Measurements from ENCODE around the gene GNAS.

Gene GNAS

DNA sequence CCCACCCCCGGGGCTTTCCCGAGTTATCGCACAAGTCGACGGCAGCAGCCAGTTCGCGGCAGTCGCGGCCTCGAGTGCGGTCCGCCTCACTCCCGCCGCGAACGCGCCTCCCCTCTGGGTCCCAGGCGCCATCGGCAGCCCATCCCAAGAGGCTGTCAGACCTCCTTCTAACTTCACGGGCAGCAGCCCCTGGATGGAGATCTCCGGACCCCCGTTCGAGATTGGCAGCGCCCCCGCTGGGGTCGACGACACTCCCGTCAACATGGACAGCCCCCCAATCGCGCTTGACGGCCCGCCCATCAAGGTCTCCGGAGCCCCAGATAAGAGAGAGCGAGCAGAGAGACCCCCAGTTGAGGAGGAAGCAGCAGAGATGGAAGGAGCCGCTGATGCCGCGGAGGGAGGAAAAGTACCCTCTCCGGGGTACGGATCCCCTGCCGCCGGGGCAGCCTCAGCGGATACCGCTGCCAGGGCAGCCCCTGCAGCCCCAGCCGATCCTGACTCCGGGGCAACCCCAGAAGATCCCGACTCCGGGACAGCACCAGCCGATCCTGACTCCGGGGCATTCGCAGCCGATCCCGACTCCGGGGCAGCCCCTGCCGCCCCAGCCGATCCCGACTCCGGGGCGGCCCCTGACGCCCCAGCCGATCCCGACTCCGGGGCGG, 1.6 kb downstream of the GNAS start:
- peak; percentile 47 for DNase-seq (ENCODE audit: low read depth, low spot score)

DNA sequence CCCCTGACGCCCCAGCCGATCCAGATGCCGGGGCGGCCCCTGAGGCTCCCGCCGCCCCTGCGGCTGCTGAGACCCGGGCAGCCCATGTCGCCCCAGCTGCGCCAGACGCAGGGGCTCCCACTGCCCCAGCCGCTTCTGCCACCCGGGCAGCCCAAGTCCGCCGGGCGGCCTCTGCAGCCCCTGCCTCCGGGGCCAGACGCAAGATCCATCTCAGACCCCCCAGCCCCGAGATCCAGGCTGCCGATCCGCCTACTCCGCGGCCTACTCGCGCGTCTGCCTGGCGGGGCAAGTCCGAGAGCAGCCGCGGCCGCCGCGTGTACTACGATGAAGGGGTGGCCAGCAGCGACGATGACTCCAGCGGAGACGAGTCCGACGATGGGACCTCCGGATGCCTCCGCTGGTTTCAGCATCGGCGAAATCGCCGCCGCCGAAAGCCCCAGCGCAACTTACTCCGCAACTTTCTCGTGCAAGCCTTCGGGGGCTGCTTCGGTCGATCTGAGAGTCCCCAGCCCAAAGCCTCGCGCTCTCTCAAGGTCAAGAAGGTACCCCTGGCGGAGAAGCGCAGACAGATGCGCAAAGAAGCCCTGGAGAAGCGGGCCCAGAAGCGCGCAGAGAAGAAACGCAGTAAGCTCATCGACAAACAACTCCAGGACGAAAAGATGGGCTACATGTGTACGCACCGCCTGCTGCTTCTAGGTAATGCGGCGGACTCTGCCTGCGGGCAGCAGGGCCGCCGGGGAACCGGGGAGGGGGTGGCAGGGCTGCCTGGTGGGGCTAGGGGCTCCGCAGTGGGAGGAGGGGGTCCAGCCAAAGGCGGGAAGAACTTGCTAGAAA, 2.3 kb downstream of the GNAS start:
- peak; percentile 57 for DNase-seq (ENCODE audit: low read depth, low spot score)

DNA sequence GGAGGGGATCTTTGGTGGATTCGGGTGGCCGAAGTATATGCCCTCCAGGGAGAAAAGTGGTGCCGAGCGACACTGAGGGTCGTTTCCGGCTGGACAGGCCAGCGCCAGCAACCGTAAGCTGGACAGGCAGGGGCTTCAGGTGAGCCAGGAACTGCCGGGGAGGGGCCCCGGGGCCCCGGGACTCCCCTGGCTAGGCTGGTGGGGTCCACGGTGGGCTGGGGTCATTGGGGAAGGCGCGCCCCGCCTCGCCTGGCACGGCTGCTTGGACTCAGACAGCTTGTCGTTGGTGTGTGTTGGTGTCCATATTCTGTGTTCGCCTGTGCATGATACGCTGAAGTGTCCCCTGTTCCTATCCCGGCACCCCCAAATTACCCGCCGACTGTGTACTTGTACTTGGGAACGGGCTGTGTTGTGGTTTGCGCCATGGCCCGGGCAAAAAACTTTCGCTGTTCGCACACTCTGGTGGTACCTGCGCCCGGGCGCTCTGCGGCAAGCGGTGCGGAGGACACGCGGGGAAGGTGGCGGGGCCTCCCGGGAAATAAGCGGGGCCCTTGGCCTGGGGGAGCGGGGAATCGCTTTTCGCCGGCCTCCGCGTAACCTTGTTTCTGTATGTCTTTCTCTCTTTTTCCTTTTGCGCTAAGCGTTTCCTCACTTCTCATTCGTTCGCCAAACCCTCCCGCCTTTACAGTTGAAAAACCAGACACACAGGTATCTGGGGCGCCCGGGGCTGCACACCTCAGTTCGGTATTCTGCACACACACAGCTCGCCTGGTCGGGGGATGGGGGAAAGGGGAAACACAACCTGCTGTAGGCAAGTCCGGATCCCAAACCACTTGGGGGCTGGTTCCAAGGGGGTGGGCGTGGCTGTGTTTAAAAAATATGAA, 3.2 kb downstream of the GNAS start:
- peak; percentile 80 for DNase-seq (ENCODE audit: low read depth, low spot score)

DNA sequence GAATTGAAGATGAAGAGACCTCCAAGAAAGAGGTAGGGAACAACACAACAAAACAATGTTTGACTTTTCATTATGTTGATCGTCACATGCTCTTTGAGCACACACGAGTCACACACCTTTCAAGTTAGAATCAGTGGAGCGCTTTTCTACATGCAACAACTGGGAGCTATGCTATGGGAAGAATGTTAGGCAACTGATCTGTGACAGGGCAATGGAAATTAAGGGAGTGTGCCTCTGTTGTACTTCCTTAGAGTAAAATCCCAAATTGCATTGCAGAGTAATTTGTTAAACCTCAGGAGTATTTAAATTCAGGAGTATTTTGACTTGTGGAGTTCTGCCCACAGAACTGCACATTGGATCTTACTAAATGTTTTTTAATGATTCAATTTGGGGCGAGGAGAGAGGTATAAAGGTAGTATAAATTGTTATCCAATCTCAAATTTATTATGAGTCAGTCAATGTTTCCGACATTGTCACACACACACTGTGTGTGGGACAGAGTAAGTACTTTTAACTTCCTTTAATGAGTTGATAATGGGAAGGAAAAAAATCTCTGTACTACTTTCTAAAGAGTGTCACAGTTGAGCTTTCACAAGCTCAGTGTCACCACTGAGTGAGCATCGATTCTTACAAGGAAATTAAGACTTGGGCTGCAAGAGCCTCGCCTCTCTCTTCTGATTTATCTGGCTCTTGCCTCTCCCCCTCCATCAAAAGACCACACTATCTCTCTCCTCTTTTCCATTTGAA, 10.7 kb downstream of the GNAS start:
- DNase-seq (ENCODE audit: low read depth, low spot score): no peak

DNA sequence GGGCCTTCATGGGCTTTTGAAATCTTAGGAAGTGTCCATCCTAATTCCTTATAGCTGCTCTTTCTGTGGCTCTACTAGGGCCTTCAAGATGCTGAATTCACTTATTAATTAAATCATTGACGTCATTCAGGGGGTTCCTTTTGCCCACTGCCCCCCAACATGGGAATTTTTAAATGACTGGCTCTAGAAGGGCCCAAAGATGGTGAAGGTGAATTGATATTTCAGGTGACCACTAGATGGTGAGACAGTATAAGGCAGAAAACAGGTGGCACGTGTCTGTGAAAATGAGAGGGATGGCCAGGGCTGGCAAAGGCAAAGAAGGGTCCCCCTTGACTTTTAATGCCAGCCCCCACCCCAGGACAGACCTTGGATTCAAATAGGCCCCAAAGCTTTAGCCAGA, 11.8 kb downstream of the GNAS start:
- DNase-seq (ENCODE audit: low read depth, low spot score): no peak

DNA sequence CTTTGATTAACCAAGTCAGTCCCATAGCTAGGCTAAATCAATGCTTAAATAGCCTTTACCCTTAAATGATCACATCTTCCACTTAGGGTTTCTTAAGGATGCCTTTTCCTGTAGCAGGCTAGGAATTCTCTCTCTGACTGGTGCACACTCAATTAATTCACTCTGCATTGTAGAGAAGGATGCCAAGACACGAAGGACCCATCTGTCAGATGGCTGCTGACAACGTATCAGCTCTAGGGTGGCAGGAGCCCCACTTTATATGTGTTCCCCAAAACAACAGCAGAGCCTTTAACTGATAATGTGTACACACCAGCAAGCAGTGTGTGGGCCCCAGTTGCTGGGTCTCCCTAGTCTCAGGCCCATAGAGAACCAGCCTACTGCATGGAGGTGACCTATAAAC, 13.3 kb downstream of the GNAS start:
- DNase-seq (ENCODE audit: low read depth, low spot score): no peak

DNA sequence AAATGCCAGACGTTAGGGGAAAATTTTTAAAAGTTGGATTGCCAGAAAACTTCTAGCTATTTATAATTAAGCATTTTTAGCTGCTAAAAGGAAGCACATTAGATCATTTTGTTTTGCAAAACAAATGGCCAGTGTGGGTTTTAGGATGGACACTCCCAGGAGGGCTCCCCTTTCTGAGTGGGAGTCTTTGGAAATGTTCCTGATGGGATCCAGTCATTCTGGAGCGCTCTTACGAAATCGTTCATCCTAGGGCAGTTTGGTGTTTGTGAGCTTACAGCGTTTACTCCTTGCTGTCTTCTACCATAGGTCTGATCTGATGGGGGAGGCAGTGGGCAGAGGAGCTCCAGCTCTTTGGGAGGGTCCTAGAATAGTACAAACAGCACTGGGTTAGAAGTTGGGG, 14.7 kb downstream of the GNAS start:
- DNase-seq (ENCODE audit: low read depth, low spot score): no peak

DNA sequence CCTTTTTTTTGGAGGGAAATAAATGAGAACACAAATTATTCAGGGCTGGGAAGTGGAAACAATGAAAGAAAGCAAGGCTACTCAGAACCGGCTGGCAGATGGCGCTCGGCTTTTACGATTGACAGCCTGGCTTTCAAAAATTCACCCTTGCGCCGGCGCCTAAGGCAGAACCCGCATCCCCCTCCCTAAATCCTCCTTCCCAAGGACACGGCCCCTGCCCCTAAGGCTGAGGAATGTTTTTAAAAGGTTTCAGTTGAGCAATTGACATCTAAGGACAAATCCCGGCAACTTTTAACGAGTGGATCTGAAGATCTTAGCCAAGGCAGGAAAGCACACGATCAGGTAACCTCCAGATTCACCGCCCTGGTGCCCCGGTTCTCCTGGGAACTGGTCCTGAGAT, 16.3 kb downstream of the GNAS start:
- peak; percentile 85 for DNase-seq (ENCODE audit: low read depth, low spot score)

DNA sequence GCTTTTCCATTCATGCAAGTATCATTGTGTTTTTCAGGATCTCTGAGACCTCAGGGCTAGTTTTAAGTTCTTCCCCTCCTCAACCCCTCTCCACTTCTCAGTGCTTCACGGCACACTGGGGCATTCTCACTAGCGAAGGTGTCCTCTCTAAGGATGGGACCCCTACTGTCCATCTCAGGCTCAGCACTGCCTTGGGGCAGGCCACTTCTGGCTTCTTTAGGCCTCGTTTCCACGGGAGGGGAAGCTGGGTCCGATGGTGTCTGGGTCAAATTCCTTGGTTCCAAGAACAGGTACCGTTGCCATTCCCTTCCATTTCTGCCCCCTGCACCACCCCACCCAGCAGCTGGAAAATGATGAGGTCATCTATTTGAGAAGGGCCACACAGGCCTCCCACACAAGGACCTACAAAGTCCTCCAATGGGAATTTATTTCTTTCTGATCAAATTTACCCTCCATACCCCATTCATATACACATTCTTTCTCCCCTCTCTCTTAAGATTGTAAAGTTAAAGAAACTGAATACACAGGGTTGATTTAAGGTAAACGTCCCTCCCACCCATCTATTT, 17.2 kb downstream of the GNAS start:
- DNase-seq (ENCODE audit: low read depth, low spot score): peak; percentile 37

DNA sequence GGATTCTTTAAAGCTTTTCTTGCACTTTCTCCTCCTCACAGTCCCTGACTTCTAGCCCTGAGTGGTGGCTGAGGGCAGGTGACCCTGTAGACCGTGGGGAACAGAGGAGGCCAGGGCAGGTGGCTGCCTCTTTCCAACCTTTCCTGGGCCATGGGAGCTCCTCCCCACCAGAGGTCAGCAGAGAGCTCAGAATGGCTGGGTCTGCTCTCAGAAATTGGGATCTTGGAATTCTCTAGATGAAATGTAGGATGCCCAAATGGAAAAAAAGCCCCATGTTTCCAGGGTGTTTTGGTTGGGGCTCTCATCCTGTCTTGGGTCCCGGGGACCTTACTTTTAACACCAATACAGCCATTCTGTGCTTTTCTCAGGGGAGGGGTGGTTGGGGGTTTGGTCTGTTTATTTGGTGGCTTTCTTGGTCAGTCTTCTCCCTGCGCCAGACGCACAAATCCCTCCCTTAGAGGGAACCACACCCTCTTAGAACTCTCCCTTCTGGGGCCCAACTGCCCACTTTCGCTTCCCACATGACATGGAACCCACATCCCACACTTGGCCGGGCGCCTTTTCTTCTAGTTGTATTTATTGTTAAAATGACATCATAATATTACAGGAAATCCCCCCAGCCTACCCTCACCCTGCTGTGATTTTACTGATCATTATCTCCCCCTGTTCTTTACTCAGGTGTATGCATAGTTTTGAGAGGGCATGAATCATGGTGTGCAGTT, 17.9 kb downstream of the GNAS start:
- DNase-seq (ENCODE audit: low read depth, low spot score): peak; percentile 89

DNA sequence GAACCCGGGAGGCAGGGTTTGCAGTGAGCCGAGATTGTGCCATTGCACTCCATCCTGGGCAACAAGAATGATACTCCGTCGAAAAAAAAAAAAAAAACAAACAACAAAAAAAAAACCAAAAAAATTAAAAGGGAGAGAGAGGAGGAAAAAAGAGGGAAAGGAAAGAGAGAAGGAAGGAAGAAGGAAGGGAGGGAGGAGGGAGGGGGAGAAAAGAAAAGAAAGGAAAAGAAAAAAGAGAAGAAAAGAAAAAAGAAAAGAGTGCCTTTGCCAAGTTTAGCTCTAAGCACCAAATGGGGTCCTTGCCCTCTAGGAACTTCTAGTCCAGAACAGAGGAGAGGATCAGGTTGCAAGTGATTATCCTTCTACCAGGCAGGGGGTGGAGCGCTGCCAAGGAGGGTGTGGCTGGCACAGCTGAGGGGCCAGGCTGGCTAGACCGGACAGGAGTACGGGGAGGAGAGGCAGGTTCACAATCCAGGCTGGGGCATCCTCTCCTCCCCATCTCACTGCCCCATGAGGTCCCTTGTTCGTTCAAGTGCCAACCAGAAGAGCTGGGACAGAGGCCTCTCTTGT, 19.1 kb downstream of the GNAS start:
- no peak for DNase-seq (ENCODE audit: low read depth, low spot score)

DNA sequence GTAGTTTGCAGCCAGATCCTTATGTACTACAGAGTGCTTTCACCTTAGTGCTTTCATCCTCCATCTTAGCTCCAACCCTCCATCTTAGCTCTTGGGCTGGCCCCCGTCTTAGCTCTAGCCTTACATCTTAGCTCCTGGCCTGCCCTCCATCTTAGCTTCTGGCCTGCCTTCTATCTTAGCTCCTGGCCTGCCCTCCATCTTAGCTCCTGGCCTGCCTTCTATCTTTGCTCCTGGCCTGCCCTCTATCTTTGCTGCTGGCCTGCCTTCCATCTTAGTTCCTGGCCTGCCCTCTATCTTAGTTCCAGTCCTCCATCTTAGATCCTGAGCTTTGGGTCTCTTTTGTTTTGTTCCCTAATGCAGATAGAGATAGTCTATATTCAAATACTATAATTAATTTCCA, 22.0 kb downstream of the GNAS start:
- DNase-seq (ENCODE audit: low read depth, low spot score): no peak

DNA sequence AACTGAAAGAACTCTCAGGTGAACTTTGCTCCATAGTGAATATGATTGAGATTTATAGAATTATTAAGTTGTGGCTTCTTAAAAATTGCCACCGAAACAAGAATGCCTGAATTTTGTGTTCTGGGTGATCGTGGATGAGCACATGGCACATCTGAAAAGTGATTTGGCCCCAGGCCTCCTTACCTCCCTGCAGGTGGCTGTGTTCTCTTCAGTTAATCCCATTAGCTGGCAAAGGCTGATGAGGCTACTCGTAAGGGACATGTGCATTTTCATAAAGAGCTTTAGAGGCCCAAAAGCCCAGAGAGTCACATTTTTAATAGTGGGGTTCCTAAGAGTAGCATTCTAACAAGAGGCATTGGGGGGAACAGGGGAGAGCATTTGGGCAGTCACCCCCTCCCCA, 22.6 kb downstream of the GNAS start:
- DNase-seq (ENCODE audit: low read depth, low spot score): no peak

DNA sequence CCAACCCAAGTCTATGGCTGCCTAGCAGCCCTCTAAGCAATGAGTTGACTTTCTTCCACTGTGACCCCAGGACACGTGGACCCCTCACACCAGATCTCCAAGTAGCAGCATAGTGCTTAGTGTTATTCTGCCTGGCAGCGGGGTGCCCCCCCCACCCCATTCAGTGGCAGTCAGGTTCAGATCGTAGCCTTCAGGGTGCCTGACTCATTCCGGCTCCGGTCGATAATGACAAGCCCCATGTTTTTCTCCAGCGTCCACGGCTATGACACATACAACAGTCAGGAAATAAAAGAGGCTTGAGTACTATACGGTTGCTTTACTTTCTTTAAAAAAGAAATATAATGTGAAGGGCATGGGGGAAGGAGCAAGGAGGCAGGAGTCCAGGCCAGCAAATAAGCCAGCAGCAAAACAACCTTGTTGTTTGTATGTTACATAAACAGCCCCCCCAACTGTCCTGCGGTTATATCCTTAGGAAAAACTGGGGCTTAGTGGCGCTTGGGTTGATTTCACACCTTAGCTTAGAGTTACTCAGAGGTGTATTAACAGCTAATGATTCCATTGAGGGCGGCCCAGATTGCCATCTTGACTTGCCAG, 23.1 kb downstream of the GNAS start:
- DNase-seq (ENCODE audit: low read depth, low spot score): no peak

DNA sequence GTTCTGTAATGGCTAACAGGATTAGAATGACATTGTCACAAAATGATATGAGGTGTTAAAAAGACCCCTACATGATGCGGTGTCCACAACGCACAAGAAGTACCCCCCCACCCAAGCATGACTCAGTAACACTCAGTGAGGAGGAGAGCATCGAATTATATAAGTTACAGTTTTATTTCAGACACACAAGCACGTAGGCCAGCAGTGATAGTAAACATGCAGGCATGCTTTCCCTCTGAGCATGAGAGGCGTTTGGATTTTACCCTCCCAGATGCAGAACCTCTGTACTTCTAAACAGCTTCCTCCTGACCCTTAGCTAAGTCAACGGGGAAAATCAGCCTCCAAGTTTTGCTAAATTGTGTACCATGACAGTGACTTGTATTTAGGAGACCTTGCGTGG, 23.9 kb downstream of the GNAS start:
- DNase-seq (ENCODE audit: low read depth, low spot score): no peak

DNA sequence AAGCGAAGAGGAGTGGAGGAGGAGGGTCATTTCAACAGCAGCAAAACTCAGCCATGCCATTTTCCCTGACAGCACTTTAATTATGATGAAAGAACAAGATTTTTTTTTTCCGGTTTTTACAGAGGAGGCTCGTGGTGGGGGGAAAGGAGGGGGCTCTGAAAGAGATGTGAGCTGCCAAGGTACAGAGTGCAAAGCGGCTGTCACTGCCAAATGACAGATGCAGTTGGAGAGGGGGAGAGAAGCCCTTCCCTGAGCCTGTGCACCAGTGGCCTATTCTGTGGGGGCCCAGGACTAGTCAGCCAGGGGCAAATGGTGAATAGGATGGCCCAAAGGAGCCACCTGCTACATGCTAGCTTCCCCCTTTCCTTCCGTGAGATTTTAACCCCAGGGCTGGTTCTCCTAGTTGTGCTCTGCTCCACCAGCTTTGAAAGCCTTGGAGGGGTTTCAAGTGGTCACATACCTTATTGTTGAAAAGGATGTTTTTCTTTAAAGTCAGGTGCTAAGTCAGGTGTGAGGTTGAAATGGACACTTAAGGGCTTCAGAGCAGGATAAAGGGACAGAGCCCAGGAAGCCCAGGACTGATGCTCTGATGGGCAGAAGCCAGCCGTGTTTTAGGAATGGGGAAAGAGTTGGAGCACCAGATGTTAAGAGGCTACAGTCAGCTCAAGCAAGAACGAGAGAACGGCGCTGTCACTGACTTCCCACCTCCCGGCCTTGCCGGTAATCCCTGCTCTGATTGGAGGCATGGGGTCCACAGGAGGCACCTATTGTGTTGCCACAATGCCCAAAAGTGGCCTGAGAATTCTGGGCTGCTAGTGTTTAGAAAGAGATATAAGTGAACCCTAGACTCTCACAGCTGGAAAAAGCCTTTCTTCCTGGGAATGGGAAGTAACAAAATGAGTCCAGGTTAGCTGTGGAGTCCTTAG, 24.8 kb downstream of the GNAS start:
- DNase-seq (ENCODE audit: low read depth, low spot score): no peak

DNA sequence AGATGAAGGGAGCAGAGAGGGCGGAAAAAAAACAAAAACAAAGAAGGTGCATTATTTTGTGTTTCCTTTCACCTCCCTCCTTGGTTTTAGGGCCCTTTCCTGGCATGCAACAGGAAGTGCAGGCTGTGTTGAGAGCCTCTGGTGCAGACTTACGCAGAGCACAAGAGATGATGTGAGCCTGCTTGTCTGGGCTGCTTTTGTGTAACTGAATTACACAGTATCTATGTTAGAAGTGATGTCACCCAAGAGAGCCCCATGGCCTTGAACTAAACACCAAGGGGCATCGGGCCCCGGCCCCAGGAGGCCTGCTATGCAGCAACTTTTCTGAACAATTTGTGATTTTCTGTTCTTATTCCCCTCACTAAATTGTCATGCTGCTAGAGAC, 25.5 kb downstream of the GNAS start:
- no peak for DNase-seq (ENCODE audit: low read depth, low spot score)

DNA sequence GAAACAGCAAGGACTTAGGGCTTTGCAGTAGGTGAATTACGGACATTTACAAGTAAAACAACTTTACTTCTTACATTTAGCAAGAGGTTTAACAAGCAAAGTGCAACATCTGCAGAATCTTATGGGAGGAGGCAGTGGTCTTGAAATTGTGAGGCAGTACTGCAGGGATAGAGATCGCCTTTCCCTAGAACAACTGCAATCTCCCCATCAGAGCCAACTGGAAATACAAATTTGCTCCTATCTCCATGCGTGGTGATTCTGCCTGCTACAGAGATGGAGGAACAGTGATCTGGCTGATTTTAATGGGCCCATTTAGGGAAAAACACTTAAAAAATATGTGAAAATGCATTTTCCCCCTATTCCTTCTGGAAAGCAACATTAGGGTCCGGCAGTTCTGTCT, 25.9 kb downstream of the GNAS start:
- DNase-seq (ENCODE audit: low read depth, low spot score): no peak

DNA sequence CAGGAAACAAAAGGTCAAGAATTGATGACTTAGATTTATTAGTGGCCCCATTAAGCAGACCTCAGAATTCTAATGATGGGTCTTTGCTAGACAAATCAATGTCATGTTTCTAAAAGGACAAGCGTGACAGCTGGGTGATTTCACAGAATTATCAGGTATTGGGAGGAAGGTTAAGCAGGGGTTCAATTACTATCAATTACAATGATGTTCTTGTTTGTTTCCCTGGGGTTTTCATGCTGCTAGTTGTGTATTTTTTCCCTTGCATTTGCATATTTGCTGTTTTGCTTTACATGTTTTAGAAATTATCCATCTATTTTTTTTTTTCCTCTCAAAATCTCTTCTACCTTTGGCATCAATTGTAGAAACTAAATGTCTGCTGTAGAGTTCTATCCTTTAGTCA, 27.9 kb downstream of the GNAS start:
- DNase-seq (ENCODE audit: low read depth, low spot score): no peak
